HS-5 (cell line): Measurements from ENCODE around the gene WNT1.
A peak's percentile ranks its signal among the peaks of the same experiment; 100 is the strongest.

Source experiments
- DNase-seq: peaks from one replicate; pipeline ENCODE4 v3.0.0-alpha.2; 2012; ENCODE audit warnings: low read depth

Gene WNT1

GRCh38 chr12:49000346-49000745 lies 22.2 kb downstream of the WNT1 start:
- no peak for DNase-seq

- no peak for DNase-seq
Measured at GRCh38 chr12:49008943-49009342, 30.8 kb downstream of the WNT1 start.

DNA sequence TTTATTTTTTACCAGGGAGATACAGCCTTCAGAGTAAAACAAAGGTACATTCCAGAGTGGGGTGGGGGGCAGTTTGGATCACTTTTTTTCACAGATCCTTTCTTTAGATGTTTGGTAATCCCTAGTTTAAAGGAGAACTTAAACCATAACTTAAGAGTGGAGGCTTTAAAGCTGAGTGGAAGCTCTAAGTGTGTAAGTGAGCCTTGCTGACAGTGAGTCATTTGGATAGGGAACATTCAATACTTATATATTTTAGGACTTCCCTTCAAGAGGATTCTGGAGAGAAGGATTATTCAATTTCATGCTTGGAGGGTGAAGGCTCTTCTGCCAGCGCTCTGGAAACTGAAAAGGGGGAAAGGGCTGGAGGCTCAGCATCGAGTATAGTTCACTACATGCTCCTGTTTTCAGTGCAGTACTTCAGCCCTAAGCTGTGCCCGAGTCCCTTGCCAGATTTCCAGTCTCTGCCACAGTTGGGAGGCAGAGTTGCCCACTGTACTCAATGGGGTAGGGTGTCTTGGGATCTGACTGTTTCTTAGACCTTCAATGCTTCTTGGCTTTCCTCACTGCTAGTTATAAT lies 32.1 kb downstream of the WNT1 start:
- no peak for DNase-seq

DNA sequence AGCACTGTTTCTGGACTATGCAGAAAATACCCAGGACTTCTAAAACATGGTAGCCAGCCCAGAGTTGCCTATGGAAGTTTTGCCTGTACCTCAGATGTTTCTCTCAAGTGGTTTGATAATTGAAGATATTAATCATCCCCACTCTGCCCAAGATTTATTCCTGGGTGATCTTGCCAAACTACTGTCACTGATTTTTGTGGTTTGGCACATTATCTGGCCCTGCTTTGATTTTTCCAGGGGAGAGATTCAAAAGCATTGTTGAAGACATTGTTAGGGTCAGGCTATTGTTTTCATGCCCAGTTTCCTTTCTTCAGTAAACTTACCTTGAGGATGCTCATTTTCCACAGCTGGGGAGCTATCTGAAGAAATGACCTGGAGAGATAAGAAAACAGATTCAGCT lies 34.6 kb downstream of the WNT1 start:
- DNase-seq, result no peak

GRCh38 chr12:49013428-49013827 lies 35.3 kb downstream of the WNT1 start:
- no peak for DNase-seq

GRCh38 chr12:49014547-49014946 lies 36.4 kb downstream of the WNT1 start:
- no peak for DNase-seq

- DNase-seq, result no peak
Measured at GRCh38 chr12:49015196-49015595, 37.1 kb downstream of the WNT1 start.

DNA sequence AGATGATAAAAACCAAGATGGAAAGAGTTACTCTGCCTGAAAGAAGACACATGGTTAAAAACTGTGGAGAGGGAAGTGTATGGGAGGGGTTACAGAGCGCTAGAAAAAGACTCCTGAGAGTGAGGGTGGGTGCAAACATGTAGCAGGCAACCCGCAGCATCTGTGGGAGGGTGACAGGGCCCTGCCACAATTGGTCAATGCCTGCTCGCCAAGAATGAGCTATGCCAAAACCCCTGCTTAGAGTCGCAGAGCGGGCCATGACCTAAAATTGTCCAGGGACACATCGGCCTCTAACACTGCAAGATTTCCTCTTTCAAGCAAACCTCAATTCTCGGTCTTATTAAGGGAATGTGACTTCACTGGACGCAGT lies 39.8 kb downstream of the WNT1 start:
- no peak for DNase-seq

DNA sequence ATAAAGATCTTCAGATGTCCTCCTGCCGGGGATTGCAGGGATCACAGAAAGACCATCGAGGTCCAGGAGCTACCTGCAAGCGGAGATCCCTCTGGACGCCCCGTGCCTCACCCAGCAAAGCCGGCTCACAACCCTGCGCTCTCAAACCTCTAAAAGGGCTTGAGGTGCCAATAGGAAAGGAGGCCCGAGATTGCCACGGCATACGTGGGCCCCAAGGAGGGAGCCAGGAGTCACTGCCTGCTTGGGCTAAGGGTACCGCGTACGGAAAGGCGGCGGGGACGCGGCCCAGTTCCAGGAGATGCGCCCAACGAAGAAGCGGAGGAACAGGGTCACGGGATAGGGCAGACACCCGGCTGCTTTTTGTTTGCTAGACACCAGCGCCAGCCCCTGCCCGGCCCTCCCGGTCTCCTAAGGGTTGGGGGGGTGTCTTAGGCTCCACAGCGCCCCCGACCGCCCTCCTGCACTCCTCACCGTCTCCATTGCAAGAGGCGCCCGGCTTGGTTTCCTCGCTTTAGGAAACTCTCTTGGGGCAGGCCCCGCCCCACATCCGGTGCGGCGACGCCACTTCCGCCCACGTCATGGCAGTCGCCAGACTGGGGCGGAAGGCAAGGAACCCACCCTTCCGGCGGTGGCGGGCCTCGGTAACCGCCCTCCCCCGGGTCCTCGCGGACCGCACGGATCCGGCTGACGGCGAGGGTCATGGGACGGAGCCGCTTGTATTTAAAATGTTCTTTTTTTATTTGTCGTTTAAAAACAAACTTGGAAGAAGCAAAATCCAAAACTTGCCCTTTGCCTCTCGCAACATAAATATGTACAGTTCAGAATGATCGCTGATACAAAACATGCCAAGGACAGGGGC lies 40.4 kb downstream of the WNT1 start, which contains the start of gene PRKAG1:
PRKAG1 (minus strand) TSS at position 516 of the 859 bp plus-strand sequence; CDS start at position 480, 36 bp downstream.
- peak; percentile 77 for DNase-seq

DNA sequence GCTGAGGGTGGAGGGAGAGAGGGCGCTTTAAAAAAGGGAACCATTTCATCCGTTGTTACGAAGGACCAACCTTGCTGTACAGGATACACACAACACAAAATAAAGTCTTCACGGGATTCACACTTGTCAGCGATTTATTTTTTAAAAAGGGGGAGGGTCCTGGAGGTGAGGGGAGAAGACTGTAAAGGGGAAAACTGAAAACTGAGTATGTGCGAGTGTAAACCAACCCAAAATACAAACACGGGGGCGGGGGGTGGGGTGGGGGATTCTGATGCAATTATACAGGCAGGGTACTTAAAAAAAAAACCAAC lies 41.0 kb downstream of the WNT1 start:
- DNase-seq, result no peak

DNA sequence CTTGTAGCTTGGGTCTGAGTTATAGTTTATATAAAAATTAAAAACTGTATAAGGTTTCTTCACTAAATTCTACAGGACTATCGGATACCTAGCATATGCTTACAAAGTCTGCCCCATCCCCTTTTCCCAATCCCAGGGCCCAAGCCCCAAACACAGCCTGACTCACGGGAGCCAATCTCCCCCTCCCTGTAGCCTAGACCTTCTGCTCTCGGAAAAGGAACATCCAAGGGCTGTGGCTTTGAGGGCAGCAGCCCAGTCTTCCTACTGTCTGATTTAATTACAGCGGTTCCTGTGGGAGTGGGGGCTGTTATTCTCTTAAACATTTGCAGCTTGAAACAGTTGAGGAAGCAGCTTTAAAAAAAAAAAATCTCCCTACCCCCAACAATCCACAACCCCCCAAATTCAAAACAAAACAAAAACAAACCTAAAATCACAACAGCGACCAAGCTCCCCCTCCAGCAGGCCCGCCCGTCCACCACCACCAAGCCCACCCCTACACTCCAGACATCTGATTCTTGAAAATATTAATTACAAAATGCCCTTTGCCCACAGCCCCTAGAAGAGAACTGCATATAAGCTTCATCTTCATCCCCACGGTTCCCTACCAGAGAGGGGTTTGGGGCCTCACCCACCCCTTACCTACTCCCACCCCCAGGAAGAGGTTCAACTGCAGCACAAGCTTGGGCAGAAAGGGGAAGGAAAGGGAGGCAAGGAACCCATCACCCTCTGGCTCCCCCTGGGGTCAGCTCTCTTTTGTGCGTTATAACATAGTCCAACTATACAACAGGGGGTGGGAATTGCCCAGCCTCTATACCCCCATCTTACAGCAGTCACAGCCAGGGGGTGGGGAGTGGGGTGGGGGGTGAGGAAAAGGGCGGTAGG lies 41.6 kb downstream of the WNT1 start:
- no peak for DNase-seq

DNA sequence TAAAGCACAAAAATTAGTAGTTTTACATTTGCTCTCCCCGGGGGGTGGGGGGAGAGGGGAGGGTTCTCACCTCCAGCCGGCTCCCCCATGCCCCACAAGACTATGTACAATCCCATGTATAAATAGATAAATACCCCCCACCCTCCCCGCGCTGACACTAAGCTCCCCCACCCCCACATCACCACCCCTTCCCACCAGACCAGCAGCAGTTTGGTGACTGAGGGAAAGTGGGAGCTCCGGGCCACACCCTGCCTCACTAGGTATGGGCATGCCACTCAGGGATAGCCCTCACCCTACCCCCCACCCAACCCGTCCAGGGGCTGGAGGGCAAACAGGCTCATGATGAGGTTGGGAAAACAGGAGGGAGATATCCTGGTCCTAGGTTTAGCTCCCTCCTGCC lies 42.3 kb downstream of the WNT1 start:
- DNase-seq, result no peak

- DNase-seq, result no peak
Measured at GRCh38 chr12:49021292-49021915, 43.3 kb downstream of the WNT1 start.

- DNase-seq, result no peak
Measured at GRCh38 chr12:49022558-49023178, 44.5 kb downstream of the WNT1 start.

DNA sequence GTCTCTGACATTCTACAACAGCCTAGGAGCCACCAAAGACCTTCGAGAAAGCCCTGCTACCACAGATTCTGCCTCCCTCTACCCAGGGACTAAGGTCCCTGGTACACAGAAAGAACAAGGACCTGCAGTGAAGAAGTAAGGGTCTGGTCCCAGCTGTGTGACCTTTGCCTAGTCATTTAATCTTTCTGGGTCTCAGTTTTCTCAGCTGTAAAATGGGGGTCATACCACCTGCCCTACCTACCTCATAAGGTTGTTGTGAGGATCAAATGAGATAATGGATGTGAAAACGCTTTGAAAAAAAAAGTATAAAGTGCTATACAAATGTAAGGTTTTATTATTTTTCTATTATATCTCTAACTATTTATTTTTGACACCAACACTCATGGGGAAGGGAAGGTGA lies 45.7 kb downstream of the WNT1 start:
- DNase-seq, result no peak

DNA sequence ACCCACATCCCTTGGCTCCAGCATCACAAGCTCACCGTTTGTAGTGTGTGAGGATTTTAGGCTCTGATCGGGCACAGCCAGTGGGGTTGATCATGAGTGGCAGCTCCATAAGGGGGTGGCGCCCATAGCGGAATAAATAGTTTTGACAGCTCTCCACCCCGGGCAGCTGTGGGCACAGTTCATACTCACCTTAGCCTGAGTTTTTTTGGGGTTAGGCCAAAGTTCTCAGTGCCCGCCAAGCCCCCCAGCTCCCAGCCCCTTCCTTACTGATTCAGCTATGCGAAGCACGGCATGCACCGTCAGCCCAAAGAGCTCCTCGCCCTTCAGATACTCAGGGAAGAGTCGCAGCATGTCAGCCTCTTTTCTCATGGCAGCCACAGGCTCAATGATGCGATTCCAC lies 46.4 kb downstream of the WNT1 start:
- no peak for DNase-seq

DNA sequence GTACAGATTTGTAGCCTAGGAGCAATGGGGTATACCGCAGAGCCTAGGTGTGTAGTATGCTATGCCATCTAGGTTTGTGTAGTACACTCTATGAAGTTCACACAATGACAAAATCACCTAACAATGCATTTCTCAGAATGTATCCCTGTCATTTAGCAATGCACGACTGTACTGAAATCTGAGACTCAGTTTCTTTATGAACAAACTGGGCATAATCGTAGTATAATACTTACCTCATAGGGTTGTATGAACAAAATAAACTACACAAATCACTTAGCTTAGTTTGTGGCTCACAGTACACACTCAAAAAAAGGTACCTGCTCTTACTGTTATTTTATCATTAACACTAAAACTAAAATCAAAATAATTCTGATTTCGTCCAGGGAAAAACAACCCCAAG lies 47.3 kb downstream of the WNT1 start:
- DNase-seq, result no peak

DNA sequence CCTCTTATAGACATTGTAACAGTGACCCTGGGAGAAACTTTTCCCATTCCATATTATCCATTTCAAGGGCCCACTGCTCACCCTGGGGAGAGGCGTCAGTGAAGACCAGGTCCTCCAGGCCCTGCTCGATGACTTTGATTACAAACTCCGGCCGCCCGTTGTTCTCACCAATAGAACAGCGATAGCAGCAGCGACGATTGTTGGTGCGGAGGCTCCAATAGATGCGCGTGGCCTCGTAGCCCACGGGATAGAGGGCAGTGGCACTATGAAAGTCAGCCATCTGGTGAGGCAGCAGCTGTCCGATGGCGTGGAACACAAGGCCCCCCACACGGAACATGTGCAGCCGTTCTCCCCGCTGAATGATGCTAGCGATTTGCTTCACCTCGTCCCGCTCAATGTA lies 48.0 kb downstream of the WNT1 start:
- DNase-seq, result no peak

GRCh38 chr12:49026678-49027480 lies 48.8 kb downstream of the WNT1 start:
- no peak for DNase-seq

DNA sequence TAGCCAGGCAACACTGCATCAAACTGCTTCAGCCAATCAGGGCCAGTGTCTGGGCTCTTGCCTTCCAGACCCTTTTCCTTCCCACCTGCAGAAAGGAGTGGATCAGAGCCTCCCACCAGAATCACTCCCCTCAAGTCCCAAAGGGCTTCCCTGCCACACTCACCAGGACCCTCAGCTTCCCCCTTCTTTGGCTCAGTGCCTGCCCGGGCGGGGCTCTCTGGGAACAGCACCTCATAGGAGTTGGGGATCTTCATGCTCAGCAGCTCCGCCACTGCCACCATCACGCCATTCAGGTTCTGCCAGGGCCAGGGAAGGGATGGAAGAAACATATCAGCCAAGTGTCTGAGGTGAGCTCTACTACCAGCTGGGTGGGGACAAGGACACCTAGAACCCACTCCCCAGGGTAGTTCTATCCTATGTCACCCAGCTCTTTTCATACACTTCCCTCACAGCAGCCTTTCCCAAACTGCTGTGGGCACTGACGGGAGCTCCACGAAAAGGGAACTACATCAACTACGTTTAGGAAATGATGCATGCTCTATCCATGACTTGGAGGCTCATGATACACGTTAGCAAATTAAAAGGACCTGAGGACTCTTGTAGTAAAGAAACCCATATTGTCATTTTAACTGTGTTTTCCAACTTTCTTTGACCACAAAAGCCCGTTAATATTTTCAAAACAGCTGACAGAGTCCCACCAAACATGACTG lies 49.9 kb downstream of the WNT1 start:
- DNase-seq, result no peak
